Duodenal mucosa (tissue), 2 donors: ENCODE data around the gene SPOCK2.

Experiments used
- H3K27ac ChIP-seq: one replicate; pipeline ENCODE4 v1.7.0; 2013; ENCODE audit warnings: low read depth, low read length
- H3K27me3 ChIP-seq, 2 donors: one replicate each; pipeline ENCODE4 v1.7.0; 2013; ENCODE audit warnings: low read length in 2 of 2, control low read depth in 1 of 2; ENCODE audit not compliant: insufficient read depth in 2 of 2, control insufficient read depth in 1 of 2
- H3K36me3 ChIP-seq, 2 donors: one replicate each; pipeline ENCODE4 v1.7.0; 2013; ENCODE audit warnings: low read length in 2 of 2, control low read depth in 1 of 2; ENCODE audit not compliant: insufficient read depth in 2 of 2, control insufficient read depth in 1 of 2
- H3K4me1 ChIP-seq, 2 donors: one replicate each; pipeline ENCODE4 v1.7.0; 2013; ENCODE audit warnings: low read length in 2 of 2, control low read depth in 1 of 2; ENCODE audit not compliant: insufficient read depth in 2 of 2, control insufficient read depth in 1 of 2
- H3K4me3 ChIP-seq, 2 donors: one replicate each; pipeline ENCODE4 v1.7.0; 2013; ENCODE audit warnings: low read length in 2 of 2, low read depth in 1 of 2
- H3K9ac ChIP-seq, 2 donors: one replicate each; pipeline ENCODE4 v1.7.0; 2013; ENCODE audit warnings: low read length in 2 of 2, low read depth in 1 of 2
- H3K9me3 ChIP-seq, 2 donors: one replicate each; pipeline ENCODE4 v1.7.0; 2013; ENCODE audit warnings: low read length in 2 of 2, control low read depth in 1 of 2; ENCODE audit not compliant: control insufficient read depth in 1 of 2

SPOCK2 gene

DNA sequence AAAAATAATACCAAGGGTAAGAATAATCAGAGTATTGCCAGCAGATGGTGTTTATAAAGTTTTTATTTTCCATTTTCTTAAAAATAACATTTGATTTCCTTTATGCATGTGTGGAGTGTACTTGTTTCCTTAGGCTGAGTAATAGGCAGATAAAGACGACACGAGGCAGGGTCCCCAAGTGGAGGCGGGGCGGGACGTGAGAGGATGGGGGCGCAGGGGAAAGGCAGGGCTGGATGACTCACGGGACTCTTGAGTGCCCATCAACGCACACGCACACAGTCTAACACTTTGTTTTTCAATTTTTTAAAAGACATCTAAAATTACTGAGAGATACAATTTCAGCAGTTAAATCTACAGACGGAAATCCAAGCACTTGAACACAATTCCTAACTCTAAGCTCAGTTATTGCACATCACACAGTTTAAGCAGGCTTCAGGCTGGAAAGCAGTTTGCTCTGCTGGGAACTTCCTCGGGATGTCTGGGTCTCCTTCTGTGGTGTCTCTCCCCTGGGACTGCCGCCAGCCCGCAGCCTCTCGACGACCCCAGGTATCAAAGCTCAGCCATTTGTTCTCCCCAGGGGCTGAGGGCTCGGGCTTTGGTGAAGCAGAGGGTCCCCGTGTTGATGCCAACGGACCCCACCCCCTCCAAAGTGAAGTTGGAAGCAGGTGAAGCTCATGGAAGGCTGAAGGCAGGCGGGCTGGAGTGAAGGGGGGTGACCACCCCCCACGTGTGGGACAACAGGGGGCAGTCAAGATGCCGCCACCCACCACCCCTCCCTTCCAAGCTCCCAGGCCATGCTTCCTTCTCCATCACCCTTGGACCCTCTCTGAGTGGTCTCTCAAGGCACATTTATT lies 29.1 kb downstream of the SPOCK2 start:
- Histone ChIP-seq H3K27ac (no peak overlapping the region), H3K4me3 (no peak overlapping the region), H3K27me3 (no peaks in the 10 kb centered on the region), H3K9ac (no peak overlapping the region), H3K4me1 (no peaks in the 10 kb centered on the region), H3K36me3 (no peaks in the 10 kb centered on the region), H3K9me3 (no peaks in the 10 kb centered on the region)

DNA sequence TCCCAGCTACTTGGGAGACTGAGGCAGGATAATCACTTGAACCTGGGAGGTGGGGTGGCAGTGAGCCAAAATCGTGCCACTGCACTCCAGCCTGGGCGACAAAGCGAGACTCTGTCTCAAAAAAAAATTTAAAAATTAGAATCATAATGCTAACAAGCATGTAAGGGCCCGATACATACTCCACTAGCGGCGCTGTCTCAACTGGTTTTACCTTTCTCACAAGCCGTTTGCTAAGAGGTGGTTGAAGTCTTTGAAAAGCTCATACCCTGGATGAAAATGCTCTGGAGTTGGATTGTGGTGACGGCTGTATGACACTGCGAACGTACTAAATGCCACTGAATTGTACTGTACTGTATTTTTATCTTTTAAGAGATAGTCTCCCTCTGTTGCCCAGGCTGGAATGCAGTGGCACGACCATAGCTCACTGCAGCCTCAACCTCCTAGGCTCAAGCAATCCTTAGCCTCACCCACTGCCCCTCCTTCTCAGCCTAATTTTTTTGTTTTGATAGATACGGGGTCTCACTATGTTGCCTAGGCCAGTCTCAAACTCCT lies 29.9 kb downstream of the SPOCK2 start:
- H3K9ac ChIP-seq = no peak overlapping the region

GRCh38 chr10:72056932-72057751 lies 31.2 kb downstream of the SPOCK2 start:
- no peaks in the 10 kb centered on the region for H3K9me3 ChIP-seq
- no peak overlapping the region for H3K9ac ChIP-seq
- H3K27ac ChIP-seq = no peak overlapping the region
- H3K36me3 ChIP-seq = no peaks in the 10 kb centered on the region
- H3K27me3 ChIP-seq = no peaks in the 10 kb centered on the region
- no peaks in the 10 kb centered on the region for H3K4me1 ChIP-seq
- no peak overlapping the region for H3K4me3 ChIP-seq

More for the DNA sequence above, 29.9 kb downstream of the SPOCK2 start:
- Histone ChIP-seq H3K36me3 (no peaks in the 10 kb centered on the region), H3K9me3 (no peaks in the 10 kb centered on the region), H3K27ac (no peak overlapping the region), H3K4me3 (no peak overlapping the region), H3K27me3 (no peaks in the 10 kb centered on the region), H3K4me1 (no peaks in the 10 kb centered on the region)

DNA sequence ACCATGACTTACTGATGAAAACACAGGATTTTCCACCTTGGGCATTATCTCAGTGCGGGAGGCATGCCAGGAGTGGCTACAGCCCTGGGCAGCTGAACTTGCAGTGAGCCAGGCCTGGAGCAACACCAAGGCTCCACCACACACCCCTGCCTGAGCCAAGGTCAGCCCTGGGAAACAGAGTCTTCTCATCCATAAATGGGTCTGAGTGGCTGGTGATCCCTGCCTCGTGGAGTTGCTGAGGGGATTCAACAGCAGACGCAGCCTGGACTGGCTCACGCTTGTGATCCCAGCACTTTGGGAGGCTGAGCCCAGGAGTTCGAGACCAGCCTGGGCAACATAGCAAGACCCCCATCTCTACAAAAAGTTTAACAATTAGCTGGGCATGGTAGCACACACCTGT lies 32.2 kb downstream of the SPOCK2 start:
- Histone ChIP-seq H3K36me3 (no peaks in the 10 kb centered on the region), H3K4me1 (no peaks in the 10 kb centered on the region), H3K9me3 (no peaks in the 10 kb centered on the region), H3K9ac (no peak overlapping the region), H3K27ac (no peak overlapping the region), H3K27me3 (no peaks in the 10 kb centered on the region), H3K4me3 (no peak overlapping the region)

GRCh38 chr10:72053690-72054089 lies 34.7 kb downstream of the SPOCK2 start:
- Histone ChIP-seq H3K4me3 (no peak overlapping the region), H3K4me1 (no peaks in the 10 kb centered on the region), H3K9ac (no peak overlapping the region), H3K27me3 (no peaks in the 10 kb centered on the region), H3K36me3 (no peaks in the 10 kb centered on the region), H3K9me3 (peaks cover 2 to 4% of the 10 kb centered on the region in 2 donors), H3K27ac (no peak overlapping the region)

- Histone ChIP-seq H3K4me3 (no peak overlapping the region), H3K9me3 (peaks cover 2 to 4% of the 10 kb centered on the region in 2 donors), H3K27ac (no peak overlapping the region), H3K9ac (no peak overlapping the region), H3K27me3 (no peaks in the 10 kb centered on the region), H3K36me3 (no peaks in the 10 kb centered on the region), H3K4me1 (no peaks in the 10 kb centered on the region)
Measured at GRCh38 chr10:72050873-72051272, 37.5 kb downstream of the SPOCK2 start.

- Histone ChIP-seq H3K4me1 (no peaks in the 10 kb centered on the region), H3K27me3 (no peaks in the 10 kb centered on the region), H3K9ac (no peak overlapping the region), H3K9me3 (peaks cover 2 to 4% of the 10 kb centered on the region in 2 donors), H3K27ac (no peak overlapping the region), H3K36me3 (no peaks in the 10 kb centered on the region), H3K4me3 (no peak overlapping the region)
Measured at GRCh38 chr10:72049969-72050781, 38.2 kb downstream of the SPOCK2 start.

DNA sequence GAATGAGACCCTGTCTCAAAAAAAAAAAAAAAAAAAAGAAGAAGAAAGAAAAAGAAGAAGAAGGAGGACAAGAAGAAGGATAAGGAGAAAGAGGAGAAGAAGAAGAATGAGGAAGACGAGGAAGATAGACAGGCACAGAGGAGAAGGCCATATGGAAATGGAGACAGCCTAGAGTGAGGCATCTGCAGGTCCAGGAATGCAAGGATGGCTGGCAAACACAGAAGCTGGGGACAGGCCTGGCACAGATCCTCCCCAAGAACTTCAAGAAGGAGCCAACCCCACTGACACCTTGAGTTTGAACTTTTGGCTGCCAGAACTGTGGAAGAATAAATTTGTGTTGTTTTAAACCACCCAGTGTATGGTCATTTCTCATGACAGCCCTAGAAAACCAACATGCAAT lies 38.9 kb downstream of the SPOCK2 start:
- no peak overlapping the region for H3K4me3 ChIP-seq
- no peaks in the 10 kb centered on the region for H3K27me3 ChIP-seq
- H3K9ac ChIP-seq = no peak overlapping the region
- H3K9me3 ChIP-seq = peaks cover 2 to 4% of the 10 kb centered on the region in 2 donors
- no peaks in the 10 kb centered on the region for H3K36me3 ChIP-seq
- no peaks in the 10 kb centered on the region for H3K4me1 ChIP-seq
- no peak overlapping the region for H3K27ac ChIP-seq

DNA sequence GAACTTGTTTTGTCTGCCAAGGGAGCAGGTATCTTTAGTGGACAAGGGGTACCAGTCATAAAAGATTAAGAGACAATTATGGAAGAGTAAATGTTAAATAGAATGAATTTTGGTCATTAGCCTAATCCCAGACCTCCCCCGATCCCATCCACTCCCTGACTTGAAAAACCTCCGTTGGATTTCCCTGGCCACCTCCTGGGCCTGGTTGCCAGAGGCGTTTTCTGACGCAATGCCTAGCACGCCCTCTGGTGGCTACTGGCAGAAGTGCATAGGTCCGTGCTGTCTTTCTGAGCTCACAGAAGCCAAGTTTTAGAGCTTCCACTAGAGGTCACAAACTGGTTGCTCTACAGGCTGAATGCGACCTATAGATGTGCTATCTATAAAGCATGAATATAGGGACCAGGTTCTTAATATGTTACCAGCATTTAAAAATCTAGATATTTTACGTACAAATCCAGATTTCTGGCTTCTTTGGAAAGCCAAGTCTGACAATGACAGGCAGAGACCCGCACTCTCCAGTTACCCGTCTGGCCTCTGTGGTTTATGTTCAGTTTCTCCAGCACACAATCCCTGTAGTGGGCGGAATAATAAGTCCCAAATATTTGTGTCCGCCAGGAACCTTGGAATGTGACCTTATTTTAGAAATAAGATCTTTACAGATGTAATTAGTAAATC lies 39.8 kb downstream of the SPOCK2 start:
- no peaks in the 10 kb centered on the region for H3K36me3 ChIP-seq
- no peak overlapping the region for H3K27ac ChIP-seq
- H3K4me1 ChIP-seq = no peaks in the 10 kb centered on the region
- H3K27me3 ChIP-seq = no peaks in the 10 kb centered on the region
- no peak overlapping the region for H3K4me3 ChIP-seq
- no peak overlapping the region for H3K9ac ChIP-seq
- peaks cover 2 to 4% of the 10 kb centered on the region in 2 donors for H3K9me3 ChIP-seq
